Fibroblast of lung (primary cell): Measurements from ENCODE around the gene RTN4RL1. TPM values are rescaled to one million over a fixed set of nuclear protein-coding genes. Genes with fewer than 3 reads are reported as not detected.
A peak's percentile ranks its signal among the peaks of the same experiment; 100 is the strongest.

Experiments
- DNase-seq, 2 donors: peaks; one replicate each; pipeline versions ENCODE4 v3.0.0 to v3.0.0-alpha.2; 2010; ENCODE audit warnings: low read depth in 2 of 2
- H2AFZ ChIP-seq: 2 replicates; pipeline ENCODE4 v1.5.1; 2012; ENCODE audit warnings: low read length, control low read depth, inconsistent platforms
- H3K27ac ChIP-seq: 2 replicates; pipeline ENCODE4 v1.5.1; 2011; ENCODE audit warnings: low read length, control low read depth; ENCODE audit not compliant: insufficient read depth
- H3K27me3 ChIP-seq: 2 replicates; pipeline ENCODE4 v1.5.1; 2011; ENCODE audit warnings: mild to moderate bottlenecking, low read length; ENCODE audit not compliant: control insufficient read depth, insufficient read depth
- H3K36me3 ChIP-seq: 2 replicates; pipeline ENCODE4 v1.5.1; 2011; ENCODE audit warnings: low read length; ENCODE audit not compliant: control insufficient read depth, insufficient read depth
- H3K4me1 ChIP-seq: 2 replicates; pipeline ENCODE4 v1.5.1; 2011; ENCODE audit warnings: low read length; ENCODE audit not compliant: control insufficient read depth, insufficient read depth; ENCODE audit errors: extremely low read depth
- H3K4me2 ChIP-seq: 2 replicates; pipeline ENCODE4 v1.5.1; 2011; ENCODE audit warnings: low read length, control low read depth; ENCODE audit not compliant: insufficient read depth; ENCODE audit errors: extremely low read depth
- H3K4me3 ChIP-seq, 4 experiments: fragments of 200-600 bp in 1 of 4; sonication (generic) in 1 of 4; replicated peaks in 1 of 4; 2 replicates each; pipeline ENCODE4 v1.5.1; 2011 to 2016; ENCODE audit warnings: low read length in 4 of 4, low read depth in 3 of 4, mild to moderate bottlenecking in 3 of 4, control low read depth in 2 of 4, inconsistent platforms in 1 of 4, mixed read lengths in 1 of 4; ENCODE audit not compliant: insufficient read depth in 1 of 4; ENCODE audit errors: control extremely low read depth in 1 of 4
- H3K79me2 ChIP-seq: 2 replicates; pipeline ENCODE4 v1.5.1; 2012; ENCODE audit warnings: mild to moderate bottlenecking, low read length, inconsistent platforms; ENCODE audit not compliant: control insufficient read depth, insufficient read depth
- H3K9ac ChIP-seq: 2 replicates; pipeline ENCODE4 v1.5.1; 2011; ENCODE audit warnings: mild to moderate bottlenecking, low read length, control low read depth; ENCODE audit not compliant: insufficient read depth
- H3K9me3 ChIP-seq: 2 replicates; pipeline ENCODE4 v1.5.1; 2012; ENCODE audit warnings: low read depth, low read length; ENCODE audit not compliant: control insufficient read depth, insufficient read depth
- H4K20me1 ChIP-seq: 2 replicates; pipeline ENCODE4 v1.5.1; 2011; ENCODE audit warnings: low read length; ENCODE audit not compliant: control insufficient read depth, insufficient read depth; ENCODE audit errors: extremely low read depth
- EZH2 ChIP-seq: IDR thresholded peaks from 2 replicates; pipeline ENCODE4 v1.5.1; 2012; ENCODE audit warnings: low read length, control low read depth, mild to moderate bottlenecking; ENCODE audit errors: missing control alignments
- polyA plus RNA-seq, 2 donors: library from polyadenylated mRNA; depleted of rRNA in 1 of 2; stranded (reverse) in 1 of 2; unstranded in 1 of 2; fragments of >200 nt; gene quantifications; 2 replicates each; pipeline ENCODE4 v1.2.1, GENCODE V29; 2011 to 2012; ENCODE audit warnings: missing spikeins in 1 of 2
- total RNA-seq: library from RNA; depleted of rRNA; stranded (reverse); fragments of >200 nt; gene quantifications from 2 replicates; pipeline ENCODE4 v1.2.1, GENCODE V29; 2014
- TF ChIP-seq, protein P1 (sequence below), 2 donors: IDR thresholded peaks in 1 of 2; conservative IDR thresholded peaks in 1 of 2; 1 replicate in 1 of 2; 2 replicates in 1 of 2; pipeline ENCODE4 v1.5.1; 2011 to 2012; ENCODE audit warnings: low read length in 2 of 2, control low read depth in 1 of 2, inconsistent platforms in 1 of 2, low read depth in 1 of 2, mild to moderate bottlenecking in 1 of 2

RTN4RL1 gene
- total and polyA plus RNA-seq, 2 donors (not counting 1 experiment from before 2014, with no cell fraction given) = 0.39 to 0.83 TPM

DNA sequence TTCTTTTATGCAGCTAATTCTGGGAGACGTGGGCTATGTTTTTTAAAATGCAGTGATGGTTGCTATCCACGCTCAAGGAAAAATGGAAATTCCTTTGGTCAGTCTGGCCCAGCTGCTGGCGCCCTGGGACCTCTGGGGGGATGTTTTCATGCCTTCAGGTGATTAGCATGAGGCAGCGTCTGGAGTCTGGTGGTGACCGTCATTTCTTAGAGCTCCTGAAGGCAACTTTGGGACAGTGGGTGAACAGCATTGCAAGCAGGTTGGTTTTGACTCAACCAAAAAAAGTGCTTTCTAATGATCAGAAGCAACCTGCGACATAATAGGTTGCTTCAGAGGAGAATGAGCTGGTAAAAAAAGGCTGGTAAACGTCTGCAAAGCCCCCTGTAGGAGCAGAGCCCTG, 113.0 kb downstream of the RTN4RL1 start:
- H4K20me1 ChIP-seq = no peaks in the 10 kb centered on the region
- no peak overlapping the region for H3K27ac ChIP-seq
- no peak overlapping the region for H3K4me2 ChIP-seq
- no peaks in the 10 kb centered on the region for H3K79me2 ChIP-seq
- no peaks in the 10 kb centered on the region for H3K9me3 ChIP-seq
- no peak overlapping the region for H3K4me3 ChIP-seq
- peaks cover 3% of the 10 kb centered on the region for H3K4me1 ChIP-seq
- no peaks in the 10 kb centered on the region for H3K36me3 ChIP-seq
- no peak overlapping the region for H2AFZ ChIP-seq
- DNase-seq = no peak
- no peak for TF ChIP-seq EZH2
- TF ChIP-seq, protein P1, sequence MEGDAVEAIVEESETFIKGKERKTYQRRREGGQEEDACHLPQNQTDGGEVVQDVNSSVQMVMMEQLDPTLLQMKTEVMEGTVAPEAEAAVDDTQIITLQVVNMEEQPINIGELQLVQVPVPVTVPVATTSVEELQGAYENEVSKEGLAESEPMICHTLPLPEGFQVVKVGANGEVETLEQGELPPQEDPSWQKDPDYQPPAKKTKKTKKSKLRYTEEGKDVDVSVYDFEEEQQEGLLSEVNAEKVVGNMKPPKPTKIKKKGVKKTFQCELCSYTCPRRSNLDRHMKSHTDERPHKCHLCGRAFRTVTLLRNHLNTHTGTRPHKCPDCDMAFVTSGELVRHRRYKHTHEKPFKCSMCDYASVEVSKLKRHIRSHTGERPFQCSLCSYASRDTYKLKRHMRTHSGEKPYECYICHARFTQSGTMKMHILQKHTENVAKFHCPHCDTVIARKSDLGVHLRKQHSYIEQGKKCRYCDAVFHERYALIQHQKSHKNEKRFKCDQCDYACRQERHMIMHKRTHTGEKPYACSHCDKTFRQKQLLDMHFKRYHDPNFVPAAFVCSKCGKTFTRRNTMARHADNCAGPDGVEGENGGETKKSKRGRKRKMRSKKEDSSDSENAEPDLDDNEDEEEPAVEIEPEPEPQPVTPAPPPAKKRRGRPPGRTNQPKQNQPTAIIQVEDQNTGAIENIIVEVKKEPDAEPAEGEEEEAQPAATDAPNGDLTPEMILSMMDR (conservative IDR thresholded peaks at IDR 0.05 in 1 of 2, IDR thresholded peaks at IDR 0.05 in 1 of 2; ENCODE audit: low read depth in 1 of 2, low read length in 2 of 2) = no peak
- peaks cover 19% of the 10 kb centered on the region for H3K27me3 ChIP-seq
- H3K9ac ChIP-seq = no peak overlapping the region

DNA sequence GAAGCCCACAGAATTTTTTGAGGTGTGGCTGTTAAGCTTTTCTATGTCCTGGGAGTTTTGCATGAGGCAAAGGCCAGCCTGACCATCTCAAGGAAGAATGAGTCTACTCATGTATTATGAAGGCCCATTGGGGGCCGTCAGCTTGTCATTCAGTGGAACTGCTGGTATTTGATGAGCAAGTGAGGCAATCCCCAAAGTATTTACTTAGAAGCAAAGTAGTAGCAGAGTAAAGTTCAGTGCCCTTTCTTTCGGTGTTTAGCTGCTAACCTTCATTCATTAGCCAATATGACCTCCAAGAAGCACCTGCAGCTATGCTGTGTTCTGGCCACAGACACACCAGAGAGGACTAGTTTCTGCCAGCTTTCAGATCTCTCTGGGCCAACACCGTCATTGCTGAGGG, 115.1 kb downstream of the RTN4RL1 start:
- peaks cover 3% of the 10 kb centered on the region for H3K4me1 ChIP-seq
- no peak overlapping the region for H3K4me2 ChIP-seq
- H3K27me3 ChIP-seq = peaks cover 25% of the 10 kb centered on the region
- DNase-seq = no peak
- no peak overlapping the region for H3K9ac ChIP-seq
- H3K4me3 ChIP-seq = no peak overlapping the region
- no peaks in the 10 kb centered on the region for H3K36me3 ChIP-seq
- no peaks in the 10 kb centered on the region for H4K20me1 ChIP-seq
- H3K79me2 ChIP-seq = no peaks in the 10 kb centered on the region
- no peak overlapping the region for H3K27ac ChIP-seq
- H3K9me3 ChIP-seq = no peaks in the 10 kb centered on the region
- TF ChIP-seq EZH2 = peak; percentile 30
- TF ChIP-seq, protein P1 (conservative IDR thresholded peaks at IDR 0.05 in 1 of 2, IDR thresholded peaks at IDR 0.05 in 1 of 2; ENCODE audit: low read depth in 1 of 2, low read length in 2 of 2) = no peak
- H2AFZ ChIP-seq = no peak overlapping the region

DNA sequence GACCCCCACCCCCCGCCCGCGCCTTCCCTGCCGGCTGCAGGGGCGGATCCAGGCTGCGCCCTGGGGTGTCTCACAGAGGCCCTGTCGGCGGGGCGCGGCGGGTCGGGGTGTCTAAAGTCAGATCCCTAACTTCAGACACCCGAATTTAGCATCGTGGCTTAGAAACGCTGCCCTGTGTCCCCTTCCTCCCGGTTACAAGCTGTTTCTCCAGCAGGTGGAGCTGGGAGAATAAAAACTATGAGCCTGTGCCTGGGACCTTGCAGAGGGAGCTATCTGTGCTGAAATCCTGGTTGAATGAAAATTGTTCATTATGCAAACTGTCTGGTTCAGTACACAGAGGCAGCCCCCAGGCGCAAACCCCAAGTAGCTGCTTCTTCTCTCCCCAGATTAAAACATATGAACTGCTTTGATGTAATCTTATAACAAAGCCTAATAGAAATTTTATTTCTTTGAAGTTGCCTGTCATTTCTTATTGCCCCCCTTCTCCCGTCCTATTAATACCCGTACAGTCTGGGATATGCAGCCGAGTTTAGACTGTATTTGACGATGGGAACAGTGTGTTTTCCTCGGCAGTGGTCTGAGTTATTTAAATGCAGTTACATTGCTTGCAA, 116.3 kb downstream of the RTN4RL1 start:
- peaks cover 25% of the 10 kb centered on the region for H3K27me3 ChIP-seq
- no peaks in the 10 kb centered on the region for H4K20me1 ChIP-seq
- no peak for TF ChIP-seq EZH2
- TF ChIP-seq, protein P1 (conservative IDR thresholded peaks at IDR 0.05 in 1 of 2, IDR thresholded peaks at IDR 0.05 in 1 of 2; ENCODE audit: low read depth in 1 of 2, low read length in 2 of 2) = peak; percentile 77 to 81
- peak; percentile 66 to 85 for DNase-seq
- H3K79me2 ChIP-seq = no peaks in the 10 kb centered on the region
- H2AFZ ChIP-seq = no peak overlapping the region
- H3K36me3 ChIP-seq = no peaks in the 10 kb centered on the region
- peak overlapping the region; percentile 53 for H3K4me2 ChIP-seq
- peak overlapping the region in 2 of 4 experiments; percentile 18 to 47 for H3K4me3 ChIP-seq
- H3K27ac ChIP-seq = no peak overlapping the region
- no peak overlapping the region for H3K9ac ChIP-seq
- no peaks in the 10 kb centered on the region for H3K9me3 ChIP-seq
- peaks cover 3% of the 10 kb centered on the region for H3K4me1 ChIP-seq
